LHCN-M2 (cell line): ENCODE data around the gene SUN1. TPM values are rescaled to one million over a fixed set of nuclear protein-coding genes. Genes with fewer than 3 reads are reported as not detected.

Experiments used
- DNase-seq: peaks from one replicate; pipeline ENCODE4 v3.0.0-alpha.2; 2012; ENCODE audit warnings: low read depth
- total RNA-seq: library from RNA; depleted of rRNA; stranded (reverse); fragments of >200 nt; gene quantifications from 2 replicates; pipeline ENCODE4 v1.2.3, GENCODE V29; 2014

Gene SUN1
- total RNA-seq, 1 experiment from 2014 or later: 166 TPM

DNA sequence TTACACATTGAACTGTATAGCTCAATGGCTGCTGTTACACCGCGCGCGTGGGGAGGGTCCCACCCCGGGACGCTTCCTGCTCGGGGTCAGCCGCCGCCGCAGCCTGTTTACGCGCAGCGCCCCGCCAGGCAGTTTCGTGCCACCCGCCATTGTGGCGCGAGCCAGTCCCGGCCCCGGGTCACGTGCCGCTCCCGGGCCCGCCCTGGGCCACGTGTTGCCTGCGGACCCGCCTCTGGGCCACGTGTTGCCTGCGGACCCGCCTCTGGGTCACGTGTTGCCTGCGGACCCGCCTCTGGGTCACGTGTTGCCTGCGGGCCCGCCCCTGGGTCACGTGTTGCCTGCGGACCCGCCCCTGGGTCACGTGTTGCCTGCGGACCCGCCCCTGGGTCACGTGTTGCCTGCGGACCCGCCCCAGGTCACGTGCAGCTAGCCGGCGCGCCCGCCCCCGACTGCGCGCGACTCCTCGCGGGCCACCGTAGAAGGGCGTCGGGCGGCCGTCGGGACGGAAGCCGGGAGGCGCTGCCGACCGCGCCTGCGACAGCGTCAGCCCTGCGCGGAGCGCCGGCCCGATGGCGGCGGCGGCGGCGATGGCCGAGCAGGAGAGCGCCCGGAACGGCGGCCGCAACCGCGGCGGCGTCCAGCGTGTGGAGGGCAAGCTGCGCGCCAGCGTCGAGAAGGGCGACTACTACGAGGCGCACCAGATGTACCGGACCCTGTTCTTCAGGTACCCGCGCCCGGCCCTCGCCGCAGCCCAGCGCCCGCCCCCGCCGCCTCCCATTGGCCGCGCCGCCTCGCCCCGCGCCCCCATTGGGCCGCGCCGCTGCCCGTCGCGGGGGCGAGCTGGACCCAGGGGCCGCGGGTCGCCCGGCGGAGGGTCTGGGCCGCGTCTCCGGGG is 44.0 kb downstream of the SUN1 start, which contains the start of gene GET4:
Gene GET4, plus strand, starts transcription at position 478 of the 895 bp plus-strand sequence. Its CDS starts 92 bp downstream, at position 570.
- peak; percentile 94 for DNase-seq

DNA sequence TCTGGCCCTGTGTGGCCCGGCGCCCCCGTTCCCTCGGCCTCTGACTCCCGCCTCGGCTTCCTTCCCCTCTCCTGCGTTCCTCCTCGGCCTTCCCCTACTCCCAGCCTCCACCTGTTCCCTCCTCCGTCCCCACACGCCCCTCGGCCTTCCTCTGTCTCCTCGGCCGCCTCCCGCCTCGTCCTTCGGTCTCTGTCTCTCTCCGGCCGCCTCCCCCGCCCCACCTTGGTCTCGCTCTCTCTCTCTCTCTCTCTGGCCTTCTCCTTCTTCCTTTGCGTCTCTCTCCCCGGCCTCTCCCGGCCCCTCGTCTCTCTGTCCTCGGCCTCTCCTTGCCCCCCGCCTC is 44.7 kb downstream of the SUN1 start:
- peak; percentile 32 for DNase-seq

DNA sequence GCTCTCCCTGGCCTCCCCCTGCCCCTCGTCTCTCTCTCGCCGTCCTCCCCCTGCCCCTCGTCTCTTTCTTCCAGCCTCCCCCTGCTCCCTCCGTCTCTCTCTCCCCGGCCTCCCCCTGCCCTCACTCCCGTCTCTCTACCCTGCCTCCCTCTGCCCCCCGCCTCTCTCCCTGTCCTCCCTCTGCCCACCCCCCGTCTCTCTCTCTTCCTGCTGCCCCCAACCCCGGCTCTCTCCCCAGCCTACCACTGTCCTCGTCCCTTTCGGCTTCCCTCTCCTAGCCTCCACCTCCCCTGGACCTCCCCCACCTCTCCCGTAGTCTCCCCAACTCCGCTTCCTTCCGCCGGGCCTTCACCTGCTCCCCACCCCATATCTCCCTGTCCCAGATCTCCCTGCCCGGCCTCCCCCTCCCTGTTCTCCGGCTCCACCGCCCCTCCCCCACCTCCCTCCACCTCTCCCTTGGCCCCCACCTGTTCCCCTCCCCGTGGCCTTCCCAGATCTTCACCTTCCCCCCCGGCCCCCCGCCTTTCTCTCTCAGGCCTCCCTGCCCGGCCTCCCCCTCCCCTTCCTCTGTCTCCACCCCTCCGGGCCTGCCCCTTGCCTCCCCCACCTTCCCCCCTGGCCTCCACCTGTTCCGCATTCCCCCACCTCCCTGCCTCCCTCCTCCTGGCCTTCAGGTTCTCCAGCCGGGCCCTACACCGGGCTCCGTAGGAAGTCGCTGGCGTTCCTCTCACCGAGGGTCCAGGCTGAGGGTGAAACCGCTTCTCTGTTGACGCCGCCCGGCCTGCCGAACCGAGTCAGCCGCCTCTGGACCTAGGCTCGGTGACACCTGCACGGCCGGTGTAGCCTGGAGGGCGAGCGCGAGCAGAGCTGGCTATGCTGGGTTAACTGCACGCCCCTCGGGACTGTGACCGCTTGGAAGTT is 45.3 kb downstream of the SUN1 start:
- DNase-seq: no peak

DNA sequence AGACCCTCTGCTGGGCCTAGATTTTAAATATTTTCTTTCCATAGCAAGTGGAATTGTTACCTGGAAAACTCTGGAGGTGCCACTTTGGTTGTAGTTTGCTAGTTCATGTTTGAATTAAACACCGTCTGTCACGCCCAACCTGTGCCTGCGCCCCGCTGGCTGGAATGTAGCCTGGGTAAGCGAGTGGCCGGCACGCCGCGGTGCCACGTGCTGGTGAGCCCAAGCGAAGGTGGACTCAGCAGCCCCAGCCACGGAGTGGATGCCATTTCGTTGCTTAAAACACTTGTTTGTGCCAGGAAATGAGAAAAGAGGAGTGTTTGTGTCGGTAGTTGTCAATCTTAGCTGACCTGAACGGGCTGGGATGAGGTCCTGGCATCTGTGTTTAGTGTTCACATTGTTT is 46.8 kb downstream of the SUN1 start:
- no peak for DNase-seq

DNA sequence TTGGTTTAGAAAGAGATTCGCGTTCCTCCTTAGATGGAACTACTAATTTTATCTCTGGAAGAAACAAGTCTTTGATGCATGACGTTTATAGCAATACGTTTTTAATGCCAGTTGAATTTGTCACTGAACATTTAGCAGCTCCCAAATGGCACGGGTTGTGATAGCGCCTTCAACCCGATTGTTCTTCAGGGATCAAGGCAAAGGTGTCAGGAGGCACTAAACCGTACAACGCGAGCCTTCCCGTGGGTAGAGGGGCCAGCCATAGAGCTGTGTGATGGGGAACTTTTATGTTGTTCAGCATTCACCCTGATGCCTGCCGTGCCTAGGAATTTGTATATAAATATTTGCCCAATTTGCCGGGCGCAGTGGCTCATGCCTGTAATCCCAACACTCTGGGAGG is 47.4 kb downstream of the SUN1 start:
- DNase-seq: no peak

DNA sequence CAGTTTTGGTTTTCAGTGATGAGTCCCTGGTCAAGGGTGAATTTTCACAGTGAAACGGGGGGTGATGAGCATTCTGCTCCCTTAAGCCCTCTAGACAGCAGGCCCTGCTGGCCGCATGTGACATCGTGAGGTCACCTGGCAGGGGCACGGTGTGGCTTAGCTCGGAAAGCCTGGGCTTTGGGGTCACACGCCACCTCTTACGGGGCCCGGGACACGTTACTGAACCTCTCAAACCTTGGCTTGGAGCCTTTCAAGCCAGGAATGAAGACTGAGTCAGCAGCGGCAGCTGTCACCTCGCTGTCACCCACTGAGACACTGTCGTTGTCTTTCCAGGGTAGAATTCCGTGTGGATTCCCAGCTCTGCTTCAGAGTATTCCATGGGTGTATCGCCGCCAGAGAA is 48.2 kb downstream of the SUN1 start:
- peak; percentile 44 for DNase-seq

DNA sequence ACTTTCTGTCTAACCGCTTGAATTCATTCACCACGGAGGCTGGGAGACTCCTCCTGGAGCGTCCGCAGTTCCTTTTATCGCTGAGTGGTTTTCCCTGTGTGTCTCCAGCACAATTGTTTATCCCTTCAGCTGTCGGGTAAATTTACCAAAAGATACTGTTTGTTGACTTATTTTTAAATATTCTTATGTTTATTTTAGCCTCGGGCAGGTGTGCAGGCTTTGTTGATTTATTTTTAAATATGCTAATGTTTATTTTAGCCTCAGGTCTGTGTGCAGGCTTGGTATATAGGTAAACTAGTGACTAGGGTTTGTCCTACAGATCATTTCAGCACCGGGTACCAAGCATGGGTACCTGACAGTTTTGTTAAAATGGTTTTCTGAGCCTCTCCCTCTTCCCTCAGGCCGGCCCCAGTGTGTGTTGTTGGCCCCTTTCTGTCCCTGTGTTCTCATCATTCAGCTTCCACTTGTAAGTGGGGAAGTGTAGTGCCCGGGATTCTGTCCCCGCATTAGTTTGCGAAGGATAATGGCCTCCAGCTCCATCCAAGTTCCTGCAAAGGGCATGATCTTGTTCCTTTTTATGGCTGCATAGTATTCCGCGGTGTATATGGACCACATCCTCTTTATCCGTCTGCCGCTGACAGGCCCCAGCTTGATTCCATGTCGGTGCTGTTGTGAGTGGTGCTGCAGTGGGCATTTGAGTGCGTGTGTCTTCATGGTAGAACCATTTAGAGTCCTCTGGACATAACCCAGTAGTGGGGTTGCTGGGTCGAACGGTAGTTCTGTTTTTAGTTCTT is 49.4 kb downstream of the SUN1 start:
- no peak for DNase-seq

DNA sequence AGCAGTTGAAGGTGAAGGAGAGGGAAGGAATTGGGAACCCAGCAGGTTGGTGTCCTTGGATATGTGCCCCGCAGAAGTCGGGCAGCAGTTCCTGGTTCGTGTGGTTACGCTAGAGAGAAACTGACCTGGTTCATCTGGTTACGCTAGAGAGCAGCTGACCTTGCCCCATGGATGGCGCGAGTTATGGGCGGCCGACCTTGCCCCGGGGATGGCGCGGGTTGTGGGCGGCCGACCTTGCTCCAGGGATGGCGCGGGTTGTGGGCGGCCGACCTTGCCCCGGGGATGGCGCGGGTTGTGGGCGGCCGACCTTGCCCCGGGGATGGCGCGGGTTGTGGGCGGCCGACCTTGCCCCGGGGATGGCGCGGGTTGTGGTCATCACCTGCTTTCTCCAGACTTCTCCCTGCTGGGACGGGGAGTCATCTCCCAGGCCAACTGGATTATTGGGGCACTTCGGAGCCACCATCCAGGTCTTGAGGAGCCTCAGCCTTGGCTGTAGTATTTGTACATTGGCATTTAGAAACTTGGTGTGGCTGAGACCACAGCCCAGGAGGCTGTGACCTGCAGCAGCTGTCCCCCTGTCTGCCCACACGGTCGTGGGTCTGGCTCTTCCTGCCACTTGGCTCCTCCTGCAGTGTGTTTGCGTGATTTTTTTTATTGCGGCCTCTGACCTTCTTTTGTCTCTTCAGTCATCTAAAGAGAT is 50.2 kb downstream of the SUN1 start:
- DNase-seq: no peak

DNA sequence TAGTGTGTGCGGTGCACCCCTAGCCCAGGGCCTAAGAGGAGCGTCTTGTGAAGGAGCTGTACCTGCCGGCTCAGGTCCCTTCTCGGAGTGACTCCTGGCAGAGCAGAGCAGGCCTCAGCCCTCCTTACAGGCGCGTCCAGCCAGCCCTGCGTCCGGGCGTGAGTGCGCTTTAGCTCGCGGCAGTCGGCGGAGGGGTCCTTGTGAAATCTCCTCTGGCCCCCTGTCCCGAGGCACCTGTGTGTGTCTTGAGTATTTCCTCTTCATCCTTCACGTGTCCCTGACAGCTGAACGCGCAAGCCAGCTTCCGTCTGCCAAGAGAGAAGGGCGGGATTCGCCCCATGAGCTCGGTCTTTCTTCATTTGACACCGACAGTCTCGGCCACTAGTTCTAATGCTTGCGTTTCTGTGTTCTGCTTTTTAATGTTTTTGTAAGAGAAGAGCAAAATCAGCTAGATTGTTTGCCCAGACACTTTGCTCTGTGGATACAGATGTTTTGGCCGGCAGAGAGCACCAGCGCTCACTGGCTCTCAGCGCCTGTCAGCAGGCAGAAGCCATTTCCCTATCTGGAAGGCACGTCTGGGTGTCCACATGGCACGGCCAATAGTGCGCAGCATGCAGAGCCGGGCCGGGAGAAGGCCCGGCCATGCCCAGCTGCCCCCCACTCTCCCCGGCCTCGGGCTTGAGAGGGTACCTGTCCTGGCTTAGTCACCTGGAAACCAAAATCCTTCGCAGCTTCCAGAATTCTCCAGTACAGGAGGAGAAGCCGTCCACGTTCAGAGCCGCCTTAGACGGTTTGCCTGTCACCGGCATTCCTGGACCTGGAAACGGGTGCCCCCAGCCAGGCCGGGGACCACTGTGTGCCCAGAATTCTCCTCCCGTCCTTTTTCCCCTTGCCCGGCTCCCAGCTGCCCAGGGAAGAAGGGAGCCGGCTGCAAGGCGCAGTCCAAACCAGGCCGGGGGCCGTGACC is 51.1 kb downstream of the SUN1 start:
- DNase-seq: no peak

DNA sequence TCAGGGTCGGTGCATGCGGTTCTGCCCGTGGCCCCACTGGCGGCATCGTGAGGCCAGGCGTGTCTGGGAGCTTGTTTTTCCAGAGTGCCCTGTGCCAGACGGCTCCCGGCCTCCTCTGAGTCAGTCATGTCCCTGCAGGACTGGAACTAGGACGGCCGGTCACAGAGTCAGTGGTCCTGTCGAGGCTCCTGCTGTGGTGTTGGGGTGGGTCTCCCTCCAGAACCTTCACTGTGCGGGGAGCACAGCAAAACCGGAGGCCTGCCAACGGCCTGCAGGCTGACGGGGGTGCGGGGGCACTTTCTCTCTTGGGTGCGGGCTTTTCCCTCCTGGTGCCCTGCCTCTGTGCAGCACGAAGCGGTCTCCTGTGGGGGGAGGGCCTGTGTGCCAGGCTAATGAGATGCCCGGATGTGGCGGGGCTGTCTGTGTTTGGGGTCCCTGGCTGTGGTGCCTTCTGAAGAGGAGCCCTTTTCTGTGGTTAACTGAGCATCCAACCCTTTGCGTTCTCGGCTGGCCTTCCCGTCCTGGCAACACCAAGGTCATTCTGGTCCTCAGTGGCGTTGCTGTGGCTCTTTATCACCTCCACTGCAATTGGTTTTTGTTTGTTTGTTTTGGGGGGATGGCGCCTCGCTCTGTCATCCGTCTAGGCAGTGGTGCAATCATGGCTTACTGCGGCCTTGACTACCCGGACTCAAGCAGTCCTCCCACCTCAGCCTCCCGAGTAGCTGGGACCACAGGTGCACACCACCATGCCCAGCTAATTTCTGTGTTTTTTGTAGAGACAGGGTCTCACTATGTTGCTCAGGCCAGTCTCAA is 52.1 kb downstream of the SUN1 start:
- no peak for DNase-seq

DNA sequence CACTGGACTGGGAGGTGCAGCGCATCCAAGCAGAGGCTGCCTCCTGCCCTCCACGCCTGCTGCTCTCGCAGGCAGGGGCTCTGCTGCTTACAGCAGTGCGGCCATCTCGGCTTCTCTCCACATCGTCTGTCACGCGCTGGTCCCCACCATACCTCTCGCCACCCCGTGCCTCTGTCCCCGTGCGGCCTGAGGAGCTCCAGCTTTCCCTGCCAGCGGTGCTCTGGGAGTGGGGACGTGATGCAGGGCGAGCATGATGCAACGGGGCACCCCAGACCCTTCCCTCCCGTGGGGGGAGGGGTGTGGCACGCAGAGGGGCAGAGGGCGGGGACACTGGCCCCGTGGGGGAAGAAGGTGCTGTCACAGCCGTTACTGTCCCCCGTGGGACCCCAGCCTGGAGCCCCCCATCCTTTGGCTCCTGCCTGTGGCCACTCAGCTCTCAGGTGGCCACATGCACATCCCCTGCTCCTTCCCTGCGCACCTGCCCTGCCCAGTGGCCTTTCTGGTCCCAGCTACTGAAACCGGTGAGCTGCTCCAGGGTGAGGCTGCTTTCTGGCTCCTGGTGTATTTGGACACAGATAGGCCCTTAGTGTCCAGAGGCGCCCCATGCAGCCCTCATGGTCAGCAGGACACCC is 53.1 kb downstream of the SUN1 start:
- no peak for DNase-seq

DNA sequence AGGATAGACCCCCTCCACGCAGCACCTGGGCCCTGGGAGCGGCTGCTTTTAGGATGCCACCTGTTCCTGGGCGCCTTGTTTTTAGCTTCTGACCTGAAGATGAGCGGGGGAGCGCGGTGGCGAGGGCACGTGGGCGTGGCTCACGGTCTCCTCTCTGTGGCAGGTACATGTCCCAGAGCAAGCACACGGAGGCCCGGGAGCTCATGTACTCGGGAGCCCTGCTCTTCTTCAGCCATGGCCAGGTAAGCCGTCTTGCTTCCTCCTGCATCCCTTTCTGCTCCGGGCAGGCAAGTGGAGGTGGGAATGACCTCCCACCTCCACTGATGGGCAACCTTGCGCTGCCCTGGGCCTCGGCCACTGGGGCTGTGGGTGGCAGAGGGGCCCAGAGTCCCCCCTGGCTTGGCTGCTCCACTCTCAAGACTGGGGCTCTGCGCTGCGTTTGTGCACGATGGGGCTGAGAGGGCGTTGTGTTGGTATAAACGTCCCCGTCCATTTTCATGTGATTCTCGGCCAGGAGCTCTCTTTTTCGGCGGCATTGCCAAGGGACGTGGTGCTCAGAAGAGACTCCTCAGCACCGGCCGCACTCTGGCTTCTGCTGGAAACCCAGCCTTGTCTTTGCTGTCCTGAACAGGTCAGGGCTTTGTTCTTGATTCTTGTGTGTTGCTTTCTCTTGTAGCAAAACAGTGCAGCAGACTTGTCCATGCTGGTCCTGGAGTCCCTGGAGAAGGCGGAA is 53.8 kb downstream of the SUN1 start:
- no peak for DNase-seq

DNA sequence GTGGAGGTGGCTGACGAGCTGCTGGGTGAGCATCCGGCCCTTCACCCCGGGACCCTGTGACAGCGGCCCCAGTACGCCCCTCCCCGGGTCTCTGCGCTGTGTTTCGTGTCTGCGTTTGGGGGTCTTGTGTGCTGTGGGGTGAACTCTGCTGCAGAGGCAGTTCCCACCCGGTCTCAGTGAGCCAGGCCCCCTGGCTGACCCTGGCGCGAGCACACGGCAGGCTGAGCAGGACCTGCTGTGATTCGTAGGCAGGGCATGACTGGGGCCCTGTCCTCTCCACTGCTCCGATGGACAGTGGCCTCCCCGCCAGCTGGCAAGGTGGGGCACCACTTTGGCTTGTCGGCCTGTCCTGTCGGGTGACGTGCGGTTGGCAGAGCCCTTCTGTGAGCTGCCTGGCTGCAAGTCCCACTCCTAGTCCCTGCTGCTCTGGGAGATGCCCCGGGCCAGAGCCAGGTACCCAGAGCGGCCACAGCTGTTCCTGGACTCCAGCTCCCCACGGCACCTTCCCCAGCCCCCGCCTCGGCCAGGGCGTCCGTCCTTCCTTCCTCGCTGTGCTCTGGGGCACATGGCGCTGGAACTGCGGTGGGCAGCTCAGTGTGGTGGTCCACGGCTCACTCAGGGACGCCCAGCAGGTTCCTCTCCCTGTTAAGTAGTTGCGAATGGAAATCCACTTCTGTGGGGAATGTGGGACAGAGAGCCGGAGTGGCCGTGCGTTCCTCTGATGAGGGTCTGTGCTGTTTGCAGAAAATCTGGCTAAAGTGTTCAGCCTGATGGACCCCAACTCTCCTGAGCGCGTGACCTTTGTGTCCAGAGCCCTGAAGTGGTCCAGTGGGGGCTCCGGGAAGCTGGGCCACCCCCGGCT is 54.6 kb downstream of the SUN1 start:
- no peak for DNase-seq

DNA sequence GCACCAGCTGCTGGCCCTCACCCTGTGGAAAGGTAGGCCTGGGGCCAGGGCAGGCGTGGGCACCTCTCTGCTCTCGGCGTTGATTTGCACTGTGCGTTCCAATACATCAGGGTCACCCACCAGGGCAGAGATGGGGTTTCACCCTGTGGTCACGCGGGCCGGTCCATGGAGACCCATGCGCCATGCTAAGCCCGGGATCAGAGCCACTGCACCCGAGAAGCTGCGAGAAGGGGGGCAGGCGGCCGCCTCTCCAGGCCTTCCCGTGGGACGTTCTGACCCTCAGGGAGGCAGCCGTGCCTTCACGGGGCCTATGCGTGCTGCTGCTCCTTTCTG is 55.2 kb downstream of the SUN1 start:
- DNase-seq: no peak

DNA sequence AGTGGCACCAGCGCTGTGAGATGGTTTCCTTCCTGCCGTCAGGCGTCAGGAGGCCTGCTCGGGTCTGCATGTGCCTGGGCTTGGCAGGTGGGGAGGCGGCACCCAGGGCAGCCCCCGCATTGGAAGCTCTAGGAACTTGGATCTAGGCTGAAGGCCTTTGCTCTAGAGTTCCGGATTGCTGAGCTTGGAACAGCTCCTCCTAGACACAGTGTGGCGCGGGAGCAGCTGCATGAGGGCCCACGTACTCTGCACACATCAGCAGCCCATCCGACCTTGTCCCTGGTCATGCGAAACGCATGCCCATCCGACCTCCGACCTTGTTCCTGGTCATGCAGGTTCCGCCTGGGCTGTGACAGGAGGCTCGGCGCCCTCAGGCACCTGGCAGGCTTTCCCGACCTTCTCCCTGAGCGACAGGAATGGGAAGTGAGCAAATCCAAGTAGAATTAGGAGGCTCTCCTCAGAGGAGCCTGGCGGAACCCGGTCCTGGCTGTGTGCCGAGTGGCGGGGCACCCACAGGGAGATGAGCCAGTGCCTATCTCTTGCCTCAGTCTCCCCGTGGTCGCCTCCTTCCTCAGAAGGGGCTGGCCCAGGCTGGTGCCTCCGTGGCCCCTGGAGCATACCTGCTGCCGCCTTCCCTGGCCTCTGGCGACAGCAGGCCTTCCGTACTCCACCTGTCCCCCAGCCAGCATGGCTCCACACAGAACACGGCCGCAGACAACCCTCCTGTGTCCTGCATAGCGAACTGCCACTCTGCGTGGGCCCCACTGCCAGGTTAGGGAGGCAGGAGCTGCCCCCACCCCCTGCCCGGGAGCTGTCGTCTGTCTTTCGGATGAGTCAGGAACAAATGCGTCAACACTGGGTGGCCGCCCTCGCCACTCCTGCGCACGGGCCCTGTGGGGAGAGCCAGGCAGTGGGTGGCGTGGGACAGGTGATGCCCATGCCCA is 56.1 kb downstream of the SUN1 start:
- DNase-seq: no peak

DNA sequence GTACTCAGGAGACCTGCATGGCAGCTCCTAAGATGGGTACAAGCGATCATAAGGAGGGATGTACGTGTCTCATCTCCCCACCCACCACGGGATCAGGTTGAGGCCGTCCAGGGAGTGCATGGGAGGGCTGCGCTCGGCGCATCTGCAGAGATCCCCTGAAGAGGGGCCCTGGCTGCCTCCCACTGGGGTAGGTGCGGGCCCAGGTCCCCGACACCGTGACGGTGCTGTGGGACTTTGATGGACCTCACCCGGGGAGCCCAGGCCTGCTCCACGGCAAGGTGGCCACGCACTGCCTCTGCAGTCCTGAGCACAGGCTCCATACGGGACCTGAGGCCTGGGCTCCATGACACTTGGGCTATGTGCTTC is 56.7 kb downstream of the SUN1 start:
- no peak for DNase-seq
